HG02840 (cell line): ENCODE measurements around the gene PEX3.
"Not testable (repeated sequence)": the region's sequence is repeated elsewhere in the genome, so short reads cannot be mapped to it uniquely, and the experiment has no call there.

ENCODE experiments used
- ATAC-seq: cut with Tn5 transposase; IDR thresholded peaks from one replicate; pipeline ENCODE4 v1.9.1; 2021; ENCODE audit warnings: mild to moderate bottlenecking, moderate library complexity, moderate number of reproducible peaks; ENCODE audit not compliant: unreplicated experiment, low FRiP score

Gene PEX3

DNA sequence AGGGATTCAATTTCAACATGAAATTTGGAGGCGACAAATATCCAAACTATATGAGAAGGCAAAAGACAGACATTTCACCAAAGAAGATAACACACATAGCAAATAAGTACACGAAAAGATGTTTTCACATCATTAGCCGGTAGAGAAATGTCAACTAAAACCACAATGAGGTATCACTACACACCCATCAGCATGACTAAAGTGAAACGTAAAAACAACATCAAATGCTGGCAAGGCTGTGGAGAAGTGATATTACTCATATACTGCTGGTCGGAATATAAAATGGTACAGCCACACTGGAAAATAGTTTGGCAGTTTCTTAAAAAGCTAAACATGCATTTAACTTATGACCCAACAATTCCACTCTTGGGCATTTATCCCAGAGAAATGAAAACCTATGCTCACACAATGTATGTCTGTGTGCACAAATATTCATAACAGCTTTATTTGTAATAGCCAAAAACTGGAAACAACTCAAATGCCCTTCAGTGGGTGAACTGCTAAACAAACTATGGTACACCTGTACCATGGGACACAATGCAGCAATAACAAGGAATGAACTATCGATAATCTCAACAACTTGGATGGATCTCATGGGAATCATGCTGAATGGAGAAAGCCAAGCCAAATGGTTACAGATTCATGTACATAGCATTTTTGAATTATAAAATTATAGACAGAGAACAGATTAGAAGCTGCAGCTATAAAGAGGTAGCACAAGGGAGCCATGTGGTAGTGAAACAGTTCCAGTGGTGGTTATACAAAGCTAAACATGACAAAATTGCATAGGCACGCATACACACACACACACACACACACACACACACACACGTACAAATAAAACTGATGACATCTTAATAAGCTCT is 8.7 kb upstream of the PEX3 start:
- ATAC-seq = no peak

DNA sequence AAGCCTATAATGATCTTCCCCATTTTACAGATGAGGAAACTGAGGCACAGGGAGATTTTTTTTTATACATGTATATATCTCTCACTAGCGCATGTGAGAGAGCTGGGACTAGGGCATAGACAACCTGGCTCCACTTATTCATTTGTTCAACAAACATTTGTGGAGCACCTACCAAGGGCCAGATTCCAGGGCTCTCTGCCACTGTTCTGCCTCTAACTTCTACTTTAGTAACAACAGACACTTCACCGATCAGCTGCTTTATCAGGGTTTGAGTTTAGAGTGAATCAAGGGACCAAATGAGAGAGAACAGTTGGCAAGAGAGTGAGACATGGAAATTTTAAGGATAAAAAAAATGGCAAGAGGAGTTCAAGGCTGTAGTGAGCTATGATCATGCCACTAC is 7.5 kb upstream of the PEX3 start:
- no peak for ATAC-seq

DNA sequence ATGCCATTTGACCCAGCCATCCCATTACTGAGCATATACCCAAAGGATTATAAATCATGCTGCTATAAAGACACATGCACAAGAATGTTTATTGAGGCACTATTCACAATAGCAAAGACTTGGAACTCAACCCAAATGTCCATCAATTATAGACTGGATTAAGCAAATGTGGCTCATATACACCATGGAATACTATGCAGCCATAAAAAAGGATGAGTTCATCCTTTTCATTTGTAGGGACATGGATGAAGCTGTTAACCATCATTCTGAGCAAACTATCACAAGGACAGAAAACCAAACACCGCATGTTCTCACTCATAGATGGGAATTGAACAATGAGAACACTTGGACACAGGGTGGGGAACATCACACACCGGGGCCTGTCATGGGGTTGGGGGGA is 2.7 kb upstream of the PEX3 start:
- not testable (repeated sequence) for ATAC-seq

DNA sequence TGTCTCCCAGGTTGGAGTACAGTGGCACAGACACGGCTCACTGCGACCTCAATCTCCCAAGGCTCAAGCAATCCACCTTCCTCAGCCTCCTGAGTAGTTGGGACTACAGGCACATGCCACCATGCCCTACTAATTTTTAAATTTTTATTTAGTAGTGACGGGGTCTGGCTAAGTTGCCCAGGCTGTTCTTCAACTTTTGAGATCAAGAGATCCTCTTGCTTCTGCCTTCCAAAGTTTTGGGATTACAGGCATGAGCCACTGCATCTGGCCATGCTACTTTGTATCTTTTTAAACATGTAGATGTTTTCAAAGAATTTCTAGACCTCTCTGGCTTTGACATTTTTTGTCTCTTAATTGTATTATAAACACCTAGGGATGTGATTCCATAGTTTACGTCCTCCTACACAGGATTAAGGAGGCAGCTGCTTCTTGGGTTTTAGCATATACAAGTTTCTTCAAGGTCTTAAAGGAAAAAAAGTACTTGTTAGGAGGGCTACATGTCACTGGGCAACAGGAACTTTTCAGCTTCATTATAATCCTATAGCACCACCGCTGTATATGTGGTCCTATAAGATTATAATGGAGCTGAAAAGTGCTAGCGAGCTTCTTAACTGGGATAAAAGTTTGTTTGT is 1.4 kb upstream of the PEX3 start:
- no peak for ATAC-seq

DNA sequence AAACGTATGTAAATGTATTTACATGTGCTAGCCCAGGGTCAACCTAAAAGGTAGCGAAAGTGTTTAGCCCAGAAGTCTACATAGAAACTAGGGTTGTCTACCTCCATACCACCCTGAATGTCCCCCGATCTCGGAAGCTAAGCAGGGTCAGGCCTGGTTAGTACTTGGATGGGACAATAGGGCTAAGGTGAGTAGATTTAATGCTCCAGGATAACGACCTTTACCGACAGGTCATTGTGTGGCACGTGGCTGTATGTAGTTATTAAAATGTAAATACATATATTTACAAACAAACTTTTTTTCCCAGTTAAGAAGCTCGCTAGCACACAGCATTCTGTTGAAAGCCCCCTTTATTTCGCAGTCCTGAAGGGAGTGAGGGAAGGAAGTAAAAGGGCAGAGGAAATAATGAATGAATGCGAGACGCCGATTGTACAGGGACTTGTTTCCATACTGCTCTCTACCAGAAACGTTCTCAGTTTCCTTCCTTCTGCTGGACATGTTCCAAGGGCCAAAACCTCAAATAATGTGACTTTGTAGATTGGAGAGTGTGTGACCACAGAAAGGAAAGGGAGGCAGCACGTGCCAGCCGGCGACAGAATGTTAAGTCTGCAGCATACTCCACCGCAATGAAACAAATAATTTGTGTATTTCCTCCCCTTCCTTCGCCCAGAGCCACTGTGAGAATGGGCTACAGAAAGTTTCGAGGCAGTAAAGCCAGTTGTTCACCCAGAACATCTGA is 722 bp upstream of the PEX3 start:
- no peak for ATAC-seq

DNA sequence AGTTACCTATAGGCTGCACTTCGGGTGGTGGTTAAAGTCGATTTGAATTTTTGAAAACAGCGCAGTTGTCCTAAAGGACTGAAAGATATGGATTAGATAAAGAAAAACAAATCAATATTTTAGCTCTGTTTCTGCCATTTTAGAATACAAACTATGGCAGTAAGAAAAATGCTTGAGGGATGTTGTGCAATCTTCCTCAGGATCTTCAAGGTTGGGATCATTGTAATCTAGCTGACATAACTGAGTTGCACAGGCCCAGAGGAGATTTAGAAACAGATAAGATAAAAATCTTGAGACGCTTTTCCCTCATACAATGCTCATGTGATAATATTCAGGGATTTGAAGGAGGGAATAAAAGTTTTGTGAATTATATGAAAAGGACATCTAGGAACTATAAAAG is 926 bp downstream of the PEX3 start:
- no peak for ATAC-seq

DNA sequence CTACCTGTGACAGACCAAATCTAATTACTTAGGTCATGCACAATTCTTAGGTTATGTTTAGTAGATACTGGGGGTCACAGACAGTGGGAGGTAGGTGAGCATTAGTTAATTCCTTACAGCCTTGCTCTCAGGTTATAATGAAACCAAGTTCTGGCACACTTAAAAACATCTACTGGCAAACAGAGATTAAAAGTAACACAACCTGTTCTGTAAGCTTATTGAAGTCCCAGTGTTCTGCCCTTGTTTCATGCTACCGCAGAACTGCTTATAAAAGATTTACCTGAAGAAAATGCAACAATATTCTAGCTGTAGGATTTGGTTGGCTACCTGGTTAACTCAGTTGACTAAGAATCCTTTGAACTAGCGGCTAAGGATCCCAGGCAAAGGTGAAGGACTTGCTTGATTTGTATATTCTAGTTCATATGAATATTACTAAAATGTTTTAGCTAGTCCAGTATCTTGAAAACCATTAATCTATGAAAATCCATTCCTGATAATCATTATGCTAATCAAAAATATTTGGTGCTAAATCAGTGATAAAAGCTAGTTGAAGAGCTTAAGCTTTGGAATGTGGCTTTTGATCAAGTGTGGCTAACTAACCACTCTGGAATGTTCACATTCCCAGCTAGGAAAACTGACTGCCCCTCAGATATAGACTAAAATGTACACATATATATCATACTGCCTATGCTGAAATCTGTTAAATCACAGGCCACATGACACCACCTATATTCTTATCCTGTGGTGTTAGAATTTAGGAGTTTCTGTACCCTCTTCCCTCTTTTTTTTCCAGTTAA is 7.2 kb downstream of the PEX3 start:
- ATAC-seq = no peak

DNA sequence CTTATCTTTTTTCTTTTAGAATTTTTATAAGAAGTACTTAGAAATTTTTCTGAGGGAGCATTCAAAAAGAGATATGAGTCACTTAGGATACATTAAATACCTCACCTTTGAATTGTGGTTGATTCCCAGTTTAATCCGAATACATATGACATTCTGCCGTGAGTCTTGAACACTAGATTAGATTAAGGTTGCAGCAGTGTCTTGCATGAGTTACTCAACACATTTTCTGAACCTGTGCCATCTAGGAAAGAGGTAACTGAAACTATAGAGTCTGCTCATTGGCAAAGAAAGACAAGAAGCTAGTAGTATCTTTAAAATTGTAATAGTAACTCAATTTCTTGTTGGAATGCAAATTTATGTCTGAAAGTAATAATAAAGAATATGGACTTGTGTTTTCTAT is 14.9 kb downstream of the PEX3 start:
- no peak for ATAC-seq

DNA sequence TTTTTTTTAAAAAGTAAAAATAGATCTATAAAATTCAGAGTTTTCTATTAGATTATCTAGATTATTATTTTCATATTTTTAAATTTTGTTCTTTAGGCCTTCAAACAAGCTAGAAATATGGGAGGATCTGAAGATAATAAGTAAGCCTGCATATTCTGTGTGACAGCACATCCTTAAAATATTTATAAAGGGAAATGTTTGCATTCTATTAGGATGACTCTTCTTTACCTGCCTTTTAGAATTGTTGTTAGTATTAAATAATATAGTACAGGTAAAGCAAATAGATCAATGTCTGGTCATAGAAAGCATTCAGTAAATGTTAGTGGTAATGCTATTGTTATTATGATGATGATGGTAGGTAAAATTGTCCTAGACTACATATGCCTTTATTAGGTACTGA is 17.4 kb downstream of the PEX3 start:
- ATAC-seq = no peak

DNA sequence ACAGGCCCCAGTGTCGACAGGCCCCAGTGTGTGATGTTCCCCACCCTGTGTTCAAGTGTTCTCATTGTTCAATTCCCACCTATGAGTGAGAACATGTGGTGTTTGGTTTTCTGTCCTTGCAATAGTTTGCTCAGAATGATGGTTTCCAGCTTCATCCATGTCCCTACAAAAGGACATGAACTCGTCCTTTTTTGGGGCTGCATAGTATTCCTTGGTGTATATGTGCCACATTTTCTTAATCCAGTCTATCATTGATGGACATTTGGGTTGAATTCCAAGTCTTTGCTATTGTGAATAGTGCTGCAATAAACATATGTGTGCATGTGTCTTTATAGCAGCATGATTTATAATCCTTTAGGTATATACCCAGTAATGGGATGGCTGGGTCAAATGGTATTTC is 18.2 kb downstream of the PEX3 start:
- not testable (repeated sequence) for ATAC-seq

DNA sequence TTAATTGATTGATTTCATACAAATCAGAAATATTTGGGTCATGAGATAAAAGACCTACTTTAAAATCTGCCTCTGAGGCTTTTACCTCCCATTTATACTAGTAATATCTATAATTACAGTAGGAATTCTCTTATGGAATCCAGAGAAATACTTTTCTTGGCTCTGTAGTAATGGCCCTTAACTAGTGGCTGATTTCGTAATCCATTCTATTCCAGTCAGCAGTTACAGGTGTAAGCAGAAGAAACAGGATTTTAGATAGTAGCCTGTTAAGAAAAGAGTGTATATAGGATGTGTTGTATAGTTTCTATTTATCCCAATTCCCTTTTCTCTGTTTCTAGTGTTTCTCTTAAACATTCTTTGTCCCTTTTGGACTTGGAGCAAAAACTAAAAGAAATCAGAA is 21.2 kb downstream of the PEX3 start:
- no peak for ATAC-seq

DNA sequence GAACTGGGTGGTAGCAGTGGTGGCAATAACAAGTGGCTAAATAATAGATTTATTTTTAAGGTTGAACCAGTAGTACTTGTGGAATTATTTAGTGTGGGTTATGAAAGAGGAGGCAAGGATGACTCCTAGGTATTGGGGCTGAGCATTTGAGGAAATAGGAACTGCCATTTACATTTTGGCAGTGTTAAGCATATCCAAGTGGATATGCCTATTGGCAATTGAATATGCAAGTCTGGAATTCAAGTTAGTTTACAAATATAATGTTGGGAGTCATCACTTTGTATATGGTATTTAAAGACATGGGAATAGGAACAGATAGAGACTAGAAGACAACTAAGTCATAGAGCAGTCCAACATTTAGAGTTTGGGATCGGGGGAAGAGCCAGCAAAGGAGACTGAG is 25.9 kb downstream of the PEX3 start:
- no peak for ATAC-seq

DNA sequence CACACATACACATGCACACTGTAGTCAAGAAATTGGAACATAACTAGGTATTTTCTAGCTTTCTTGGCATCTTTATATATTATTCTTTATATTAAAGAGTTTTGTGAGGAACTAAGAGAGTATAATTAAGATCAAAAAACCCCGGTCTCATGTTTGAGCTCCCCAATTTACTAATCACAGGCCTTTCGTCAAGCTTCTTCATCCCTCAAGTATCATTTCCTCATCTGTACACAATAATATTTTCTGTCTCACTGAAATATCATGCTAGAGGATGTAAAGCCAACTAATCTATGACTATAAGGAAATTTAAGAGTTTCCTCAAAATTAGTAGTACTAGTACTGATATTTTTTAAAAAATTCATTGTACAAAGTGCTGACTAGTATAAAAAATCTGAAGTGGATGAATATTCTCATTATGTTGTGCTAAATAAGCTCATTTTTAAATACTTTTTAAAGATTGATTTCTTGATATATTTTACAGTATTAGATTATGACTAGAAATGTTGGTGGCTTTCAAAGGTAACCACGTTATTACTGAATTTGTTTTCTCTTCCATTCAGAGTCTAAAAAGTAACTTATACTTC is 28.0 kb downstream of the PEX3 start:
- ATAC-seq = peak; percentile 58

DNA sequence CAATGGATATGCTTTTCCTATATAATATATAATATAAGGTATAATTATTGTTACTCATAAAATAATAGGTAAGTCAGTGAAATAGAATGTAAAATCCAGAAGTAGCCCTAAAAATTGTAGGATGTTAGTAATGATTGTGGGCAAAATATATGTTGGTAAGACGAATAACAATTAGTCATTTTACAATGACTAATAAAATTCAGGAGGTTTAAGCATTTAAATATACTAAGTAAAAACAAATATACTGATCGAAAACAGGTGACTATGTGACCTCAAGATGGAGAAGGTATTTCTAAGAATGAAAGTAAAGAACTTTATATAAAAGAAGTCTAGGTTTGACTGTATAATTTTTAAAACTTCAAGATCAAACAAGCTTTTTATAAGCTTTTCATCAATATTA is 32.0 kb downstream of the PEX3 start:
- no peak for ATAC-seq

DNA sequence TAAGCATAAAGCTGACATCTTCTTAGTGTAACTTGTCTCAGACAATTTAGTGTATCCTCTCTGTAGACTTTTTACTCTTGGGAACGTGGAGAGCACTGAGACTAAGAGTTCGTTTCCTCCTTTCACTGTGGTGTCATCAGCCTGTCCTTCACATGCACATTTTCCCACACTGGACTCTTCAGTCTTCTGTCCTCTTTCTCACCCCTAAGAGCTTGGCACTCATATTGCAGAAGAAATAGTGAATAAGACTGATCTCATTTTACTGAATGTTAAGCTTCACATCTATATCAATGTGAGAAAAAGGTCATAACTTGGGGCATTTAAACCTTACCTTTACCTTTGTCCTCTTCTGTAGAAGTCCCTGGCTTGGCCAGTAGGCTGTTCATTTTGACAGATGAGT is 35.4 kb downstream of the PEX3 start:
- no peak for ATAC-seq

DNA sequence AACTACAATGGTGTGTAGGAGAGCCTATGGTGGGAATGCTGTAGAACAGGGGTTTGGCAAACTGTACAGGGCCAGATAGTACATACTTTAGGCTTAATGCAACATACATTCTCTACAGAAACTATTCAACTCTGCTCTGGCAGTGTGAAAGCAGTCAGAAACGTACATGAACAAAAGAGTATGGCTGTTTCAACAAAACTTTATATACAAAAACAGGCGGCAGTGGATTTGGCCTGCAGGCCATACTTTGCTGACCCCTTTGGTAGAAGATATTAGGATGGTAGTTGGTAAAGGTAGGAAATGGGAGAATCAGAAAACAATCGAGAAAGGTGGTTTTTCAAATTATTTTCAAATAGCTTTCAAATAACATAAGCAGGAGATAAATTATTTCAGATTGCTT is 36.1 kb downstream of the PEX3 start:
- no peak for ATAC-seq

DNA sequence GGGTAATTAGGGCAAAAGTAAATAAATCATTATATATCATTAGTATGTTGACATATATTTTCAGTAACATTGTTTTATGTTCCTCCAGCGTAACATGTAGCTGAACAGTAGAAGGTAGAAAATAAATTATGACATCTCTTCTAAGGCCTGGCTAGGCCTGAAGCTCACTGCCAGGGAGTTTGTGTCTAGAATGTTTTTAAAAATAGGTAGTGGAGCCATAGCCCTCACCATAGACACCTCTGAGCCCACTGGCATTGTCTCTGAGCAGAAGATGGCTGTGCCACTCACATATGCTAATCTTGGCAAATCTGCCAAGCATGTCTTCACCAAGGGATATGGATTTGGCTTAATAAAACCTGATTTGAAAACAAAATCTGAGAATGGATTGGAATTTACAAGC is 39.6 kb downstream of the PEX3 start:
- ATAC-seq = no peak

DNA sequence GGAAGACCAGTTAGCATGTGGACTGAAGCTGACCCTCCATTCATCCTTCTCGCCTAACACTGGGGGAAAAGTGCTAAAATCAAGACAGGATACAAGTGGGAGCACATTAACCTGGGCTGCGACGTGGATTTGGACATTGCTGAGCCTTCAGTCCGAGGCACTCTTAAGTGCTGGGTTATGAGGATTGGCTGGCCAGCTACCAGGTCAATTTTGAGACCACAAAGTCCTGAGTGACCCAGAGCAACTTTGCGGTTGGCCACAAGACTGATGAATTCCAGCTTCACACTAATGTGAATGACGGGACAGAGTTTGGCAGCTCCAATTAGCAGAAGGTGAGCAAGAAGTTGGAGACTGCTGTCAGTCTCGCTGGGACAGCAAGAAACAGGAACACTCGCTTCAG is 40.2 kb downstream of the PEX3 start:
- no peak for ATAC-seq

DNA sequence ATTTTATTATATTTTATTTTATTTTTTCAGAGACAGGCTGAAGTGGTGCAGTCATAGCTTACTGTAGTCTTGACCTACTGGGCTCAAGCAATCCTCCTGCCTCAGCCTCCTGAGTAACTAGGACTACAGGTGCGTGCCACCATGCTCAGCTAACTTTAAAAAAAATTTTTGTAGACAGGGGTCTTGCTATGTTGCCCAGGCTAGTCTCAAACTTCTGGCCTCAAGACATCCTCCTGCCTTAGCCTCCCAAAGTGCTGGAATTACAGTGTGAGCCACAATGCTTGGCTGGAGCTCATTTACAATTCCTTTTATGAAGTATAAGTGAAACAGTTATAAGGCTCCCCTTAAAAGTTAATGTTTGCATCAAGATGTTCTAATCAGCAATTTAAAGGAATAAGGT is 46.4 kb downstream of the PEX3 start:
- ATAC-seq = no peak

DNA sequence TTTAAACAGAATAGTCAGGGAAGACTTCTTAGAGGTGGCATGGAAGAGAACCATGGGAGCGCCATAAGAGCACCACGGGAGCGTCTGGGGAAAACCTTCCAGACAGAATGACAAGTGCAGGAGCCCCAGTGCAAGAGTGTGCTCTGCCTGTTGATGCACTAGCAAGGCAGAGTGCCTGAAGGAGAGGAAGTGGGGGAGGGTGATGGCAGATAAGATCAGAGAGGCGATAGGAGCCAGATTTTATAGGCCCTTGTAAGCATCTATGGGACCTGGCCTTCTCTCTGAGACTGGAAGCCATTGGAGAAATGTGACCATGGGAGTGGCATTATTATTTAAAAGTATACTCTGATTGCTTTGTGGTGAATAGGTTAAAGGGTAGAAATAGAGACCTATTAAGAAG is 47.8 kb downstream of the PEX3 start:
- no peak for ATAC-seq
